OCI-LY7 (cell line): ENCODE measurements around the gene PRRC2B. TPM values are rescaled to one million over a fixed set of nuclear protein-coding genes. Genes with fewer than 3 reads are reported as not detected.

ENCODE experiments used
- BruUV-seq: library from RNA; stranded (reverse); fragments of 400-500 nt; replicated peaks from 2 replicates; lab custom pipeline; 2021; lab: Mats Ljungman, UMichigan
- CTCF ChIA-PET: fragments of 300-600 bp; sonication (Branson Sonifier 250); formaldehyde crosslinking; loops from one replicate; lab custom pipeline; 2022; ENCODE audit warnings: antibody characterized with exemption; ENCODE audit not compliant: unreplicated experiment; lab: Charles Lee
- POLR2A ChIA-PET: fragments of 300-600 bp; sonication (Branson Sonifier 250); formaldehyde crosslinking; loops from one replicate; lab custom pipeline; 2022; ENCODE audit warnings: antibody characterized with exemption; lab: Charles Lee
- DNase-seq: peaks from one replicate; pipeline ENCODE4 v3.0.0-alpha.2; 2015; ENCODE audit warnings: low spot score
- H2AFZ ChIP-seq: fragments of 200-600 bp; sonication (generic), shearing (Covaris generic); 2 replicates; pipeline ENCODE4 v1.6.1; 2014; ENCODE audit warnings: mild to moderate bottlenecking, antibody characterized with exemption, low read length, moderate library complexity
- H3K27ac ChIP-seq: fragments of 200-600 bp; sonication (generic); 2 replicates; pipeline ENCODE4 v1.5.1; 2014; ENCODE audit warnings: mixed run types, low read depth, mild to moderate bottlenecking, moderate library complexity, low read length, inconsistent platforms; ENCODE audit not compliant: poor library complexity, severe bottlenecking
- H3K36me3 ChIP-seq: fragments of 200-600 bp; sonication (generic); 2 replicates; pipeline ENCODE4 v1.6.1; 2014; ENCODE audit warnings: mild to moderate bottlenecking, antibody characterized with exemption, low read length, moderate library complexity, mixed read lengths; ENCODE audit not compliant: insufficient read depth
- H3K4me1 ChIP-seq: fragments of 200-600 bp; sonication (generic); 2 replicates; pipeline ENCODE4 v1.5.1; 2014; ENCODE audit warnings: mild to moderate bottlenecking, low read length; ENCODE audit not compliant: insufficient read depth, poor library complexity, severe bottlenecking
- H3K4me2 ChIP-seq: fragments of 200-600 bp; sonication (generic); 2 replicates; pipeline ENCODE4 v1.6.1; 2014; ENCODE audit warnings: mild to moderate bottlenecking, low read length
- H3K4me3 ChIP-seq: fragments of 200-600 bp; sonication (generic); 2 replicates; pipeline ENCODE4 v1.5.1; 2014; ENCODE audit warnings: mild to moderate bottlenecking, low read depth, low read length; ENCODE audit not compliant: poor library complexity, severe bottlenecking
- H3K79me2 ChIP-seq: fragments of 200-600 bp; sonication (generic); 2 replicates; pipeline ENCODE4 v1.6.1; 2016; ENCODE audit warnings: low read depth, mild to moderate bottlenecking, low read length, moderate library complexity, mixed read lengths; ENCODE audit not compliant: insufficient read depth
- H3K9me2 ChIP-seq: fragments of 200-600 bp; sonication (generic); 2 replicates; pipeline ENCODE4 v1.6.1; 2016; ENCODE audit warnings: mild to moderate bottlenecking, low read length, mixed read lengths; ENCODE audit not compliant: insufficient read depth
- H3K9me3 ChIP-seq: fragments of 200-600 bp; sonication (generic); 2 replicates; pipeline ENCODE4 v1.6.1; 2014; ENCODE audit warnings: mild to moderate bottlenecking, mixed run types, low read length, mixed read lengths
- H4K20me1 ChIP-seq: fragments of 200-600 bp; sonication (generic); 2 replicates; pipeline ENCODE4 v1.6.1; 2014; ENCODE audit warnings: mild to moderate bottlenecking, antibody characterized with exemption, low read length, moderate library complexity, mixed read lengths; ENCODE audit not compliant: insufficient read depth
- EZH2phosphoT487 ChIP-seq: fragments of 200-600 bp; sonication (generic); IDR thresholded peaks from 2 replicates; pipeline ENCODE4 v1.6.1; 2018; ENCODE audit warnings: low read depth, borderline replicate concordance, mild to moderate bottlenecking, mixed run types, antibody characterized with exemption, low read length, moderate library complexity, mixed read lengths
- intact Hi-C: fragments of 100-400 bp; cut with micrococcal nuclease; formaldehyde crosslinking; loops from one replicate; pipeline ENCODE4 v1.10.0; 2022; ENCODE audit not compliant: unreplicated experiment
- total RNA-seq, 2 experiments: library from RNA; depleted of rRNA in 1 of 2; stranded (reverse); fragments of >200 nt in 1 of 2; shearing (Covaris generic) in 1 of 2; gene quantifications; 2 replicates each; pipeline ENCODE4 v1.2.3, GENCODE V29; 2014 to 2022
- TF ChIP-seq, protein P1 (sequence below): fragments of 200-600 bp; sonication (generic); conservative IDR thresholded peaks from 2 replicates; pipeline ENCODE4 v1.5.1; 2014; ENCODE audit warnings: mild to moderate bottlenecking, antibody characterized with exemption, low read length, moderate library complexity, mixed read lengths

PRRC2B gene
- total RNA-seq, 2 experiments from 2014 or later: 84.2 to 210 TPM

DNA sequence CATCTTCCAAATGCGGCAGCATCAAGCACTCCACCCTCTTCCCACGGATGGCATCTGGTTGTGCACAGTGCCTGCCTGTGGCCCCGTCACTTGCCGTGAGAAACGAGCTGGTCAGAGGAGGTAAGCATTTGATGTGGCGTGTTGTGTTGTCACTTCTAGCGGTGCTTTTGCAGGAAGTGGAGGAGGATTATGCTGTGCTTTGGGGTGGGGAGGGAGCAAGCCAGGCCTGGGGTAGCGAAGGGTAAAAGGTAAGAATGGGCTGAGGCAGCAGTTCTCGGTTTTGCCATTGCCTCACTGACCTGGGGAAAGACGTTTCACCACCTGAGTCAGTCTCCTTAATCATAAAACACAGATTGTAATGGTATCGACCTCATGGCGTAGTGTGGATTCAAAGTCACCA, 106.5 kb downstream of the PRRC2B start:
- no peak overlapping the region for H2AFZ ChIP-seq
- no peaks in the 10 kb centered on the region for H3K9me3 ChIP-seq
- H3K4me3 ChIP-seq: no peak overlapping the region
- intact Hi-C loops: no loop called here
- no peak for DNase-seq
- ChIA-PET POLR2A (interaction anchor here (1.1 kb wide), 1 partner anchor 244 kb away, joined by 3 read pairs; no protein-coding TSS in a partner anchor), CTCF (interaction anchor here (0.5 kb wide), 1 partner anchor 189 kb away, joined by 3 read pairs; no protein-coding TSS in a partner anchor)
- TF ChIP-seq EZH2phosphoT487: no peak
- TF ChIP-seq, protein P1, sequence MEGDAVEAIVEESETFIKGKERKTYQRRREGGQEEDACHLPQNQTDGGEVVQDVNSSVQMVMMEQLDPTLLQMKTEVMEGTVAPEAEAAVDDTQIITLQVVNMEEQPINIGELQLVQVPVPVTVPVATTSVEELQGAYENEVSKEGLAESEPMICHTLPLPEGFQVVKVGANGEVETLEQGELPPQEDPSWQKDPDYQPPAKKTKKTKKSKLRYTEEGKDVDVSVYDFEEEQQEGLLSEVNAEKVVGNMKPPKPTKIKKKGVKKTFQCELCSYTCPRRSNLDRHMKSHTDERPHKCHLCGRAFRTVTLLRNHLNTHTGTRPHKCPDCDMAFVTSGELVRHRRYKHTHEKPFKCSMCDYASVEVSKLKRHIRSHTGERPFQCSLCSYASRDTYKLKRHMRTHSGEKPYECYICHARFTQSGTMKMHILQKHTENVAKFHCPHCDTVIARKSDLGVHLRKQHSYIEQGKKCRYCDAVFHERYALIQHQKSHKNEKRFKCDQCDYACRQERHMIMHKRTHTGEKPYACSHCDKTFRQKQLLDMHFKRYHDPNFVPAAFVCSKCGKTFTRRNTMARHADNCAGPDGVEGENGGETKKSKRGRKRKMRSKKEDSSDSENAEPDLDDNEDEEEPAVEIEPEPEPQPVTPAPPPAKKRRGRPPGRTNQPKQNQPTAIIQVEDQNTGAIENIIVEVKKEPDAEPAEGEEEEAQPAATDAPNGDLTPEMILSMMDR: no peak
- no peak overlapping the region for H3K4me2 ChIP-seq
- no TSS peak for BruUV-seq
- H3K27ac ChIP-seq: no peak overlapping the region
- no peaks in the 10 kb centered on the region for H3K9me2 ChIP-seq
- no peaks in the 10 kb centered on the region for H3K4me1 ChIP-seq
- no peaks in the 10 kb centered on the region for H3K79me2 ChIP-seq
- H4K20me1 ChIP-seq: no peaks in the 10 kb centered on the region
- H3K36me3 ChIP-seq: peaks cover 61% of the 10 kb centered on the region

DNA sequence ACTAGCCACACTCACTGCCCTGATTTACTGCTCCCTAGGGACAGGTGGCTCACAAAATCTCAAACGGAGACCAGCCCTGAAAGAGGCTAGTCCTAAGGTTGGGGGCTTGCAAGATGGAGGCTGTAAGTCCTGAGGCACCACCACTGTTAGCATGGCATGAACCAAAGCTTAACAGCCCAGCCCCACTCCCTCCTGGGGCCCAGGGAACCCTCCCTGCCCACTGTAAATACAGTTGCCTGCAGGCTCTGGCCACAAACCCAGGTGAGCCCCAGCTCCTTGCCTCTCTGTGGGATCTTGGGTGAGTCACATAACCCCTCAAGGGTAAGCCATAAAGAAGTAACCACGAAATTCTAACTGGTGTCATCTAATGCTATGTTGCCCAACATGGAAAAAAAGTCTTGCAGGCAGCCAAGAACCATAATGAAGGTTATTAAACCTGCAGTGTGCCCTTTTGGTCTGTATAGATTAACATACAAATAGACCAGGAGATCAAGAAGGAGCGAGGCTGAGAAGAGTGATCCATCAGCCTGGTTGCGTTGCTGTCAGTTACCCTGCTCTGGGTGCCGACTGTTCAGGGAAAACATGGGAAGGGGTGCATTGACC, 107.2 kb downstream of the PRRC2B start:
- intact Hi-C loops: no loop called here
- TF ChIP-seq, protein P1: no peak
- no peak for TF ChIP-seq EZH2phosphoT487
- POLR2A ChIA-PET: interaction anchor here (1.1 kb wide), 1 partner anchor 243 kb away, joined by 3 read pairs; no protein-coding TSS in a partner anchor

More for the DNA sequence above, 107.2 kb downstream of the PRRC2B start:
- no peaks in the 10 kb centered on the region for H3K4me1 ChIP-seq
- peaks cover 54% of the 10 kb centered on the region for H3K36me3 ChIP-seq
- no peak overlapping the region for H3K4me2 ChIP-seq
- no peak overlapping the region for H2AFZ ChIP-seq
- CTCF ChIA-PET: interaction anchor here (0.5 kb wide), 1 partner anchor 190 kb away, joined by 3 read pairs; no protein-coding TSS in a partner anchor
- no peaks in the 10 kb centered on the region for H3K79me2 ChIP-seq
- DNase-seq: no peak
- H3K9me2 ChIP-seq: no peaks in the 10 kb centered on the region
- H3K4me3 ChIP-seq: no peak overlapping the region
- BruUV-seq: no TSS peak
- H3K9me3 ChIP-seq: no peaks in the 10 kb centered on the region
- H4K20me1 ChIP-seq: no peaks in the 10 kb centered on the region
- no peak overlapping the region for H3K27ac ChIP-seq
